WTC11 (cell line): ENCODE results near the gene C1orf167. TPM values are rescaled to one million over a fixed set of nuclear protein-coding genes. Genes with fewer than 3 reads are reported as not detected.

ENCODE experiments used
- ATAC-seq: fragments of 200-7000 bp; cut with Tn5 transposase; 2 replicates; pipeline ENCODE4 v1.10.0; 2021; ENCODE audit warnings: mild to moderate bottlenecking, moderate library complexity
- CTCF ChIA-PET: fragments of 300-600 bp; sonication (Branson Sonifier 250); formaldehyde crosslinking; loops from one replicate; lab custom pipeline; 2021; ENCODE audit warnings: antibody characterized with exemption; lab: Charles Lee
- POLR2A ChIA-PET: fragments of 350-600 bp; sonication (Branson Sonifier 250); formaldehyde crosslinking; loops from one replicate; lab custom pipeline; 2021; ENCODE audit warnings: antibody characterized with exemption; lab: Charles Lee
- DNase-seq: peaks from one replicate; pipeline ENCODE4 v3.0.0; 2021; ENCODE audit warnings: low spot score
- H3K27ac Mint-ChIP-seq: 2 replicates; pipeline ENCODE4 v1.8.0; 2021; ENCODE audit warnings: mixed read lengths
- H3K27me3 Mint-ChIP-seq: 2 replicates; pipeline ENCODE4 v1.8.0; 2021; ENCODE audit warnings: low read depth, mild to moderate bottlenecking, moderate library complexity, mixed read lengths
- H3K36me3 Mint-ChIP-seq: 2 replicates; pipeline ENCODE4 v1.8.0; 2021; ENCODE audit warnings: mixed read lengths
- H3K4me1 Mint-ChIP-seq: 2 replicates; pipeline ENCODE4 v1.8.0; 2022; ENCODE audit warnings: mixed read lengths
- H3K4me3 Mint-ChIP-seq: 2 replicates; pipeline ENCODE4 v1.8.0; 2021; ENCODE audit warnings: mild to moderate bottlenecking, moderate library complexity, mixed read lengths
- H3K9me3 Mint-ChIP-seq: 2 replicates; pipeline ENCODE4 v1.8.0; 2021; ENCODE audit warnings: mixed read lengths
- CREB1 ChIP-seq: sonication (generic); formaldehyde crosslinking; IDR thresholded peaks from 2 replicates; pipeline ENCODE4 v1.8.0; 2023; ENCODE audit warnings: mild to moderate bottlenecking, missing genetic modification reagents
- CREM ChIP-seq: sonication (generic); formaldehyde crosslinking; IDR thresholded peaks from 2 replicates; pipeline ENCODE4 v1.8.1; 2022; ENCODE audit warnings: mild to moderate bottlenecking, missing genetic modification reagents, moderate library complexity
- CTCF ChIP-seq: fragments of 200-600 bp; IDR thresholded peaks from 2 replicates; pipeline ENCODE4 v1.8.0; 2022; ENCODE audit warnings: antibody characterized with exemption
- FOXJ3 ChIP-seq: sonication (generic); formaldehyde crosslinking; IDR thresholded peaks from 2 replicates; pipeline ENCODE4 v1.9.0; 2021; ENCODE audit warnings: missing genetic modification reagents, mild to moderate bottlenecking, borderline replicate concordance
- IRF2 ChIP-seq: sonication (generic); formaldehyde crosslinking; IDR thresholded peaks from 2 replicates; pipeline ENCODE4 v1.8.0; 2022; ENCODE audit warnings: low read depth, missing genetic modification reagents, borderline replicate concordance
- TEAD1 ChIP-seq: sonication (generic); formaldehyde crosslinking; IDR thresholded peaks from 2 replicates; pipeline ENCODE4 v1.8.0; 2022; ENCODE audit warnings: mild to moderate bottlenecking, missing genetic modification reagents
- ZNF425 ChIP-seq: fragments of 250-450 bp; sonication (Bioruptor Pico); conservative IDR thresholded peaks from 2 replicates; pipeline ENCODE4 v1.9.0; 2021; ENCODE audit warnings: mild to moderate bottlenecking
- ZNF532 ChIP-seq: fragments of 250-450 bp; sonication (Bioruptor Pico); IDR thresholded peaks from 2 replicates; pipeline ENCODE4 v1.9.0; 2021; ENCODE audit warnings: mild to moderate bottlenecking, borderline replicate concordance
- total RNA-seq: library from RNA; stranded (reverse); gene quantifications from 3 replicates; pipeline ENCODE4 v1.2.3, GENCODE V29; 2021

The C1orf167 gene
- total RNA-seq, 1 experiment from 2014 or later: 1.2 TPM

- ChIA-PET POLR2A (interaction anchor here (0.5 kb wide), 1 partner anchor 70 kb away, joined by 7 read pairs; no protein-coding TSS in a partner anchor), CTCF (interaction anchor here (0.5 to 3.0 kb wide), 51 partner anchors 9 to 832 kb away, joined by 3 to 44 read pairs (median 5); partner anchors contain the start of genes CLCN6, KIAA2013, MFN2 and MIIP)
- H3K36me3 Mint-ChIP-seq: peaks cover 76% of the 10 kb centered on the region
- H3K4me1 Mint-ChIP-seq: no peaks in the 10 kb centered on the region
- TF ChIP-seq CTCF: no peak
- TF ChIP-seq CREM (CRISPR knock-in tag): no peak
- TF ChIP-seq ZNF532 (CRISPR knock-in tag): no peak
- TF ChIP-seq ZNF425: no peak
- TF ChIP-seq CREB1: no peak
- no peak for TF ChIP-seq TEAD1
- TF ChIP-seq IRF2 (CRISPR knock-in tag): no peak
- TF ChIP-seq FOXJ3 (CRISPR knock-in tag): no peak
- no peaks in the 10 kb centered on the region for H3K9me3 Mint-ChIP-seq
- H3K27me3 Mint-ChIP-seq: no peaks in the 10 kb centered on the region
- DNase-seq: no peak
- H3K27ac Mint-ChIP-seq: no peak overlapping the region
- peak; percentile 13; the same call in 1 of the 2 replicates for ATAC-seq
- no peak overlapping the region for H3K4me3 Mint-ChIP-seq
These were observed 75.9 kb downstream of the C1orf167 start for GRCh38 chr1:11837767-11838348.

GRCh38 chr1:11838349-11839272 lies 76.6 kb downstream of the C1orf167 start:
- CTCF ChIA-PET: interaction anchor here (0.5 to 3.0 kb wide), 52 partner anchors 9 to 832 kb away, joined by 3 to 44 read pairs (median 5); partner anchors contain the start of genes CLCN6, KIAA2013, MFN2 and MIIP
- TF ChIP-seq CTCF (peak; percentile 89), IRF2 (CRISPR knock-in tag) (no peak)
- Mint-ChIP-seq H3K27ac (no peak overlapping the region; the same call in 1 of the 2 replicates), H3K36me3 (peaks cover 73% of the 10 kb centered on the region), H3K9me3 (no peaks in the 10 kb centered on the region), H3K4me1 (no peaks in the 10 kb centered on the region), H3K27me3 (no peaks in the 10 kb centered on the region), H3K4me3 (no peak overlapping the region)
- DNase-seq (peak; percentile 84), ATAC-seq (peak; percentile 94)
- POLR2A ChIA-PET: interaction anchor here (0.5 kb wide), 1 partner anchor 70 kb away, joined by 7 read pairs; no protein-coding TSS in a partner anchor

Other genes starting within 250 kb of the C1orf167 start
- 58.2 to 68.2 TPM (median 63.7 TPM) in 3 replicates for gene FBXO2, start 107.8 kb upstream of the C1orf167 start, total RNA-seq
- gene FBXO44, start 107.3 kb upstream of the C1orf167 start, total RNA-seq: 34.9 to 45.6 TPM (median 40.6 TPM) in 3 replicates
- 0.74 to 1.3 TPM (median 1.1 TPM) in 3 replicates for gene FBXO6, start 98.0 kb upstream of the C1orf167 start, total RNA-seq
- 283 to 312 TPM (median 305 TPM) in 3 replicates for gene MAD2L2, start 81.0 kb upstream of the C1orf167 start, total RNA-seq
- gene DRAXIN, start 70.5 kb upstream of the C1orf167 start, total RNA-seq: 12.0 to 13.4 TPM (median 13.3 TPM) in 3 replicates
- 81.6 to 102 TPM (median 101 TPM) in 3 replicates for gene AGTRAP, start 26.1 kb upstream of the C1orf167 start, total RNA-seq
- gene MTHFR, start 43.8 kb downstream of the C1orf167 start, total RNA-seq: 19.4 to 23.4 TPM (median 22.6 TPM) in 3 replicates
- gene CLCN6, start 44.0 kb downstream of the C1orf167 start, total RNA-seq: 20.0 to 22.3 TPM (median 20.8 TPM) in 3 replicates
- gene NPPA, start 85.6 kb downstream of the C1orf167 start, total RNA-seq: not detected in 3 replicates
- 0.27 TPM in 1 of 3 replicates, not detected in the others for gene NPPB, start 96.8 kb downstream of the C1orf167 start, total RNA-seq
- gene KIAA2013, start 164.2 kb downstream of the C1orf167 start, total RNA-seq: 45.3 to 50.2 TPM (median 45.6 TPM) in 3 replicates
- 46.9 to 73.8 TPM (median 67.3 TPM) in 3 replicates for gene PLOD1, start 172.5 kb downstream of the C1orf167 start, total RNA-seq
- gene MFN2, start 218.3 kb downstream of the C1orf167 start, total RNA-seq: 56.8 to 63.0 TPM (median 59.8 TPM) in 3 replicates